Mesenchymal stem cell (in vitro differentiated cells and primary cell): ENCODE measurements around the gene ZBTB49.
A peak's percentile ranks its signal among the peaks of the same experiment; 100 is the strongest.

Experiments
- DNase-seq: peaks from one replicate; pipeline ENCODE4 v3.0.0-alpha.2; 2013
- H2AFZ ChIP-seq: one replicate; pipeline ENCODE4 v1.6.1; 2013; ENCODE audit warnings: low read depth, mild to moderate bottlenecking, control low read depth, inconsistent platforms, low read length, moderate library complexity
- H2AK5ac ChIP-seq: 2 replicates; pipeline ENCODE4 v1.6.1; 2013; ENCODE audit warnings: low read length, moderate library complexity, mild to moderate bottlenecking, inconsistent platforms; ENCODE audit not compliant: severe bottlenecking
- H2BK120ac ChIP-seq: one replicate; pipeline ENCODE4 v1.6.1; 2013; ENCODE audit warnings: low read depth, mild to moderate bottlenecking, inconsistent platforms, low read length, moderate library complexity
- H2BK12ac ChIP-seq, 2 experiments: one replicate each; pipeline ENCODE4 v1.6.1; 2013; ENCODE audit warnings: inconsistent platforms in 2 of 2, low read length in 2 of 2, mild to moderate bottlenecking in 2 of 2, moderate library complexity in 2 of 2, control low read depth in 1 of 2
- H2BK15ac ChIP-seq: one replicate; pipeline ENCODE4 v1.6.1; 2013; ENCODE audit warnings: mild to moderate bottlenecking, low read depth, inconsistent platforms; ENCODE audit not compliant: poor library complexity, severe bottlenecking
- H2BK5ac ChIP-seq: 2 replicates; pipeline ENCODE4 v1.6.1; 2013; ENCODE audit warnings: low read depth, mild to moderate bottlenecking, low read length, control low read depth, inconsistent platforms; ENCODE audit not compliant: poor library complexity, severe bottlenecking
- H3K14ac ChIP-seq, 2 experiments: one replicate each; pipeline ENCODE4 v1.6.1; 2013; ENCODE audit warnings: inconsistent platforms in 2 of 2, low read length in 2 of 2, control low read depth in 1 of 2, mild to moderate bottlenecking in 1 of 2, moderate library complexity in 1 of 2
- H3K18ac ChIP-seq, 2 experiments: one replicate each; pipeline ENCODE4 v1.6.1; 2013; ENCODE audit warnings: inconsistent platforms in 2 of 2, low read length in 2 of 2, control low read depth in 1 of 2, low read depth in 1 of 2, mild to moderate bottlenecking in 1 of 2
- H3K23ac ChIP-seq, 2 experiments: one replicate each; pipeline ENCODE4 v1.6.1; 2013; ENCODE audit warnings: inconsistent platforms in 2 of 2, low read length in 2 of 2, mild to moderate bottlenecking in 2 of 2, moderate library complexity in 2 of 2, control low read depth in 1 of 2
- H3K27ac ChIP-seq: 2 replicates; pipeline ENCODE4 v1.5.1; 2013; ENCODE audit warnings: mild to moderate bottlenecking, moderate library complexity, low read length, control low read depth, inconsistent platforms; ENCODE audit not compliant: poor library complexity, severe bottlenecking
- H3K27me3 ChIP-seq, 2 experiments: 2 replicates each; pipeline versions ENCODE4 v1.6.1 to v1.7.0; 2013; ENCODE audit warnings: low read length in 2 of 2, mild to moderate bottlenecking in 2 of 2, moderate library complexity in 2 of 2, control low read depth in 1 of 2, inconsistent platforms in 1 of 2; ENCODE audit not compliant: control insufficient read depth in 1 of 2, insufficient read depth in 1 of 2
- H3K36me3 ChIP-seq, 2 experiments: 2 replicates each; pipeline versions ENCODE4 v1.6.1 to v1.7.0; 2013; ENCODE audit warnings: low read length in 2 of 2, control low read depth in 1 of 2, inconsistent platforms in 1 of 2, low read depth in 1 of 2, mild to moderate bottlenecking in 1 of 2; ENCODE audit not compliant: insufficient read depth in 2 of 2, control insufficient read depth in 1 of 2
- H3K4ac ChIP-seq, 2 experiments: one replicate each; pipeline ENCODE4 v1.6.1; 2013; ENCODE audit warnings: inconsistent platforms in 2 of 2, low read length in 2 of 2, mild to moderate bottlenecking in 2 of 2, moderate library complexity in 2 of 2, control low read depth in 1 of 2, low read depth in 1 of 2
- H3K4me1 ChIP-seq: 2 replicates; pipeline ENCODE4 v1.6.1; 2013; ENCODE audit warnings: low read depth, low read length, control low read depth; ENCODE audit not compliant: control insufficient read depth, insufficient read depth
- H3K4me2 ChIP-seq: 2 replicates; pipeline ENCODE4 v1.6.1; 2013; ENCODE audit warnings: low read length, mild to moderate bottlenecking, inconsistent platforms; ENCODE audit not compliant: poor library complexity, severe bottlenecking
- H3K4me3 ChIP-seq, 2 experiments: 2 replicates each; pipeline versions ENCODE4 v1.5.1 to v1.7.0; 2013; ENCODE audit warnings: low read length in 2 of 2, mild to moderate bottlenecking in 2 of 2, control low read depth in 1 of 2, low read depth in 1 of 2; ENCODE audit not compliant: insufficient read depth in 1 of 2
- H3K79me1 ChIP-seq: replicated peaks from 2 replicates; pipeline ENCODE4 v1.6.1; 2013; ENCODE audit warnings: mild to moderate bottlenecking, control low read depth, low read length, inconsistent platforms; ENCODE audit not compliant: poor library complexity, severe bottlenecking
- H3K9ac ChIP-seq: 2 replicates; pipeline ENCODE4 v1.7.0; 2013; ENCODE audit warnings: mild to moderate bottlenecking, low read length, moderate library complexity
- H3K9me3 ChIP-seq: 2 replicates; pipeline ENCODE4 v1.7.0; 2013; ENCODE audit warnings: mild to moderate bottlenecking, low read length; ENCODE audit not compliant: control insufficient read depth
- H4K8ac ChIP-seq: one replicate; pipeline ENCODE4 v1.6.1; 2013; ENCODE audit warnings: inconsistent platforms, mild to moderate bottlenecking, low read length, moderate library complexity
- H4K91ac ChIP-seq: one replicate; pipeline ENCODE4 v1.6.1; 2013; ENCODE audit warnings: mild to moderate bottlenecking, low read length, inconsistent platforms
- WGBS: methylation state at CpG from one replicate; pipeline ENCODE4 v1.1.7; 2013; ENCODE audit warnings: mixed read lengths; 5-methylcytosine and 5-hydroxymethylcytosine counted together

Gene ZBTB49

DNA sequence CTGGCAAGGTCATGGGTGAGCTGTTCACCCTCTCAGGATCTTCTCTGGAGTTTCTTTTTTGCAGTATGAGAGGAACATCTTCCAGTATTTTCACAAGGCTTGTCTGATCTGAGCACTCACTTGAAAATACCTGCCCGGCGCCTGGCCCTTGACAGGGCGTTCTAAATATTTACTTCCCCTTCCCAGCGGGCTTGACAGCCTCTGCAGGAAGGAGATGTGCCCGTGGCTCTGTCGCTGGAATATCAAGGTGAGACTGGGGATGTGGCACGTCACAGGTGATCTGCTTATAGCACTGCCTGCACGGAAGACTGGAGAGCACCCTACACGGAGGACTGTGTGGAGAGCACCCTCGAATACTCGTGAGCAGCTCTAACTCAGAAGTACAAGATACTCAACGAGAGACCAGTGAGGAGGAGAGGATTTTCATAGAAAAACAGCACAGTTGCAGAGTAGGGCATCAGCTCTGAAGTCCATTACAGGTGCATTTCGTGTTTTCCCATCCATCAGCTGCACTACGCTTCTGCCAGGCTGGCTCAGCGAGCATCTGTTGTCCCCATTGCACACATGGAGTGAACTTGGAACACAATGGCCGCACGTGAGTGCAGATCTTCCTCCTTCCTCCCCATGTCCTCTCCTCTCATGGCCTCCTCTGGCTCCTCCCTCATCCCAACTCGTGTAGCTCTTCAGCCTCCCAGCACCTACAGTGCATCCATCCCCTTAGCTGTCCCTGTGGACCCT, 32.1 kb downstream of the ZBTB49 start:
- no peaks in the 10 kb centered on the region for H3K27me3 ChIP-seq
- H3K9ac ChIP-seq = no peak overlapping the region
- H3K27ac ChIP-seq = no peak overlapping the region
- H3K79me1 ChIP-seq = peaks cover 4% of the 10 kb centered on the region
- H2AK5ac ChIP-seq = no peak overlapping the region
- no peak overlapping the region for H3K4me2 ChIP-seq
- DNase-seq = no peak
- no peak overlapping the region for H2BK12ac ChIP-seq
- no peak overlapping the region for H4K8ac ChIP-seq
- H2AFZ ChIP-seq = no peak overlapping the region
- WGBS = 96% methylated on average over 18 of the region's 18 CpGs
- H2BK15ac ChIP-seq = no peak overlapping the region
- no peak overlapping the region for H2BK5ac ChIP-seq
- no peaks in the 10 kb centered on the region for H3K9me3 ChIP-seq
- no peak overlapping the region for H3K14ac ChIP-seq
- H3K36me3 ChIP-seq = peaks cover 39 to 42% of the 10 kb centered on the region in 2 experiments
- no peaks in the 10 kb centered on the region for H3K4me1 ChIP-seq
- no peak overlapping the region for H3K4ac ChIP-seq
- no peak overlapping the region for H3K18ac ChIP-seq
- no peak overlapping the region for H2BK120ac ChIP-seq
- no peak overlapping the region for H3K23ac ChIP-seq
- no peak overlapping the region for H3K4me3 ChIP-seq
- peak overlapping the region; percentile 41 for H4K91ac ChIP-seq

DNA sequence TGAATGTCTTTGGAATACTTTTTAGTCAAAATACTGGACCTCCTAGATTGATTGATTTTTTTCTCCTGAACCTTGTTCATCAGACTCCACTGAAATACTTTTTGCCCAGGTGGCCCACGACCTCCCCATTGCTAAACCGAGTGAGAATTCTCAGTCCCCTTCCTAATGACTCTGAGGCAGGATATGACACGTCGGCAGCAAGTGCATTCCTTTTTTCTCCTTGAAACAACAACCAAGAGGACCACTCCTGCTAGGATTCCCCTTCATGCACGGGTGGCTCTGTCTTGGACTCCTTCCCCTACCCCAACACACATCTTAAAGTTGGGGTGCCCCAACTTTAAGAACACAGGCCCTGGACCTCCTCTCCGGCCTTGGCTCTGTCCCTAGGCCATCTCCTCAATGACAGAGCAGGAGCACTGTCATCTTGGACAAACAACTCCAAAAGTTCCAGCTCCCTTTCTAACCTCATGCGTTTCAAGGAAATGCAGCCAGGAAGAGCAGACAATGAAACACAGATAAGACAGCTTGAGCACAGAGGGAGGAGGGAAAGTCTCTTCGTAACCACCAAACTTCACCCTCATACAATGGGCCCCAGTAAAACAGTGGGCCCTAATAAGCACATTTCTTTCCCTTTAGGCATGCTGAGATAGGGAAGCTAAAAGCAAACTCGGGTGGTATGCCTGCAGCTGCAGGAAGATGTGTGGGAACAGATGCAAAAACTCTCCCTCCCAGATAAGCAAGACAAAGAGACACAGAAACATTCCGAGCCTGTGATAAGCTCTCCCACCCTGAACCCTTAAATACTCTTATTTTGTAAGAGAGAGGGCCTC, 33.9 kb downstream of the ZBTB49 start:
- H3K79me1 ChIP-seq = no peaks in the 10 kb centered on the region
- 71% methylated on average over 9 of the region's 10 CpGs for WGBS
- H2BK12ac ChIP-seq = no peak overlapping the region

DNA sequence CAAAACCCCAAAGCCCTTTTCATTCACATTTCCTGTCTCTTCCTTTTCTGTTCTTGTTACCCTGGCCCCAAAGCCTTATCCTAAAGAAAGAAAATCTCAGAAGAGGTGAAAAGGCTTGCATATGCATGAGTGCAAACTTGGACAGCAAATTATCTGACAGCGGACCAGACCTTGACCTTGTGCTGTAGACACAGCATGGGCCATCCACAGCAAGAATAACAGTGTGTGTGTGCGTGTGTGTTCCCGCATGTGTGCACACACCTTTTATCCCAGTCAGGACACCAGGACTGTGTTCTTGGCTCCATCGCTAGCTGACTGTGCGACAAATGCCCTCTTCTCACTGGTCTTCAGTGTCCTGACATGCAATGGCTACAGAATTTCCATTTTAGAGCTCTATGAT, 35.3 kb downstream of the ZBTB49 start:
- no peak overlapping the region for H3K9ac ChIP-seq
- H2BK120ac ChIP-seq = no peak overlapping the region
- H2BK15ac ChIP-seq = no peak overlapping the region
- H2BK5ac ChIP-seq = no peak overlapping the region
- no peak overlapping the region for H2AFZ ChIP-seq
- no peaks in the 10 kb centered on the region for H3K4me1 ChIP-seq
- no peak overlapping the region for H2AK5ac ChIP-seq
- no peak overlapping the region for H3K4me3 ChIP-seq
- no peaks in the 10 kb centered on the region for H3K79me1 ChIP-seq
- H2BK12ac ChIP-seq = no peak overlapping the region
- H3K23ac ChIP-seq = no peak overlapping the region
- H4K91ac ChIP-seq = no peak overlapping the region
- H3K18ac ChIP-seq = peak overlapping the region in 1 of 2 experiments; percentile 50
- no peak for DNase-seq
- H3K4ac ChIP-seq = no peak overlapping the region
- no peak overlapping the region for H3K27ac ChIP-seq
- 97% methylated on average over 5 of the region's 5 CpGs for WGBS
- no peak overlapping the region for H4K8ac ChIP-seq
- H3K36me3 ChIP-seq = peaks cover 23 to 24% of the 10 kb centered on the region in 2 experiments
- peaks cover 0 to 4% of the 10 kb centered on the region in 2 experiments for H3K27me3 ChIP-seq
- H3K14ac ChIP-seq = peak overlapping the region in 1 of 2 experiments; percentile 89
- peaks cover 2% of the 10 kb centered on the region for H3K9me3 ChIP-seq
- H3K4me2 ChIP-seq = no peak overlapping the region

More for the DNA sequence above, 33.9 kb downstream of the ZBTB49 start:
- DNase-seq = no peak
- H2BK15ac ChIP-seq = no peak overlapping the region
- H4K8ac ChIP-seq = no peak overlapping the region
- no peak overlapping the region for H3K14ac ChIP-seq
- no peak overlapping the region for H3K27ac ChIP-seq
- H3K9ac ChIP-seq = no peak overlapping the region
- H3K4ac ChIP-seq = no peak overlapping the region
- H3K23ac ChIP-seq = no peak overlapping the region
- H3K4me1 ChIP-seq = no peaks in the 10 kb centered on the region
- H2BK120ac ChIP-seq = no peak overlapping the region
- H3K4me2 ChIP-seq = no peak overlapping the region
- H2AFZ ChIP-seq = no peak overlapping the region
- no peak overlapping the region for H2AK5ac ChIP-seq
- H2BK5ac ChIP-seq = no peak overlapping the region
- H3K9me3 ChIP-seq = no peaks in the 10 kb centered on the region
- no peak overlapping the region for H4K91ac ChIP-seq
- H3K27me3 ChIP-seq = peaks cover 0 to 4% of the 10 kb centered on the region in 2 experiments
- no peak overlapping the region for H3K4me3 ChIP-seq
- peaks cover 31 to 34% of the 10 kb centered on the region in 2 experiments for H3K36me3 ChIP-seq
- no peak overlapping the region for H3K18ac ChIP-seq

DNA sequence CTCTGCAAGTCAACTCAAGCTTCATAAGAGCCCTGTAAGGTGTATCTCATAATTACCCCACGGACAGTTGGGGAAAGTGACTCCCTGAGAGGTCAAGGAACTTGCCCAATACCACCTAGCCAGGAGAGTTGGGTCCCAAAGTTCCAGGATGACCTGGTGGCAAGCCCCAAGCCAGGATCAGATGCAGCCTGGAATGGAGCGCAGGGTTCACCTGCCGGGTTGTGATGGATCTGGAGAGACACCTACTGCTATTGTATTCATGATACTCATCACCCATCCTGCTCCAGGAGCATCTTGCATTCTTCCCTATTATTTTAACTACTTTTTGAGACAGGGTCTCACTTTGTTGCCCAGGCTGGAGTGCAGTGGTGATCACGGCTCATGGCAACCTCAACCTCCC, 36.1 kb downstream of the ZBTB49 start:
- H3K4me2 ChIP-seq = no peak overlapping the region
- no peak overlapping the region for H3K14ac ChIP-seq
- no peak overlapping the region for H4K8ac ChIP-seq
- H2BK12ac ChIP-seq = no peak overlapping the region
- peaks cover 15 to 16% of the 10 kb centered on the region in 2 experiments for H3K36me3 ChIP-seq
- no peak overlapping the region for H3K23ac ChIP-seq
- no peak overlapping the region for H3K18ac ChIP-seq
- no peak overlapping the region for H3K4me3 ChIP-seq
- peaks cover 0 to 4% of the 10 kb centered on the region in 2 experiments for H3K27me3 ChIP-seq
- 89% methylated on average over 4 of the region's 4 CpGs for WGBS
- H3K4me1 ChIP-seq = no peaks in the 10 kb centered on the region
- no peak overlapping the region for H3K27ac ChIP-seq
- no peaks in the 10 kb centered on the region for H3K79me1 ChIP-seq
- peaks cover 2% of the 10 kb centered on the region for H3K9me3 ChIP-seq
- no peak overlapping the region for H2AK5ac ChIP-seq
- no peak overlapping the region for H2BK15ac ChIP-seq
- H3K4ac ChIP-seq = no peak overlapping the region
- no peak overlapping the region for H2BK120ac ChIP-seq
- no peak for DNase-seq
- H2AFZ ChIP-seq = no peak overlapping the region
- H4K91ac ChIP-seq = no peak overlapping the region
- H2BK5ac ChIP-seq = no peak overlapping the region
- no peak overlapping the region for H3K9ac ChIP-seq
